HEK293 (cell line): ENCODE data around the gene RSKR.
"Not testable (repeated sequence)": the region's sequence is repeated elsewhere in the genome, so short reads cannot be mapped to it uniquely, and the experiment has no call there.

Source experiments
- CTCF ChIA-PET: fragments of 350-600 bp; formaldehyde crosslinking; extraction: SDS; loops from one replicate; lab custom pipeline; 2021; ENCODE audit warnings: antibody characterized with exemption; lab: Yijun Ruan, JAX
- POLR2A ChIA-PET: fragments of 300-600 bp; formaldehyde crosslinking; extraction: SDS; loops from one replicate; lab custom pipeline; 2020; ENCODE audit warnings: antibody characterized with exemption, inconsistent platforms; lab: Yijun Ruan, JAX
- H3K27ac ChIP-seq: fragments of 200-500 bp; sonication (Bioruptor generic); 2 replicates; pipeline ENCODE4 v1.5.1; 2014; ENCODE audit warnings: low read depth, low read length, control low read depth, inconsistent platforms; ENCODE audit errors: extremely low read depth
- H3K36me3 ChIP-seq, 2 experiments: fragments of 200-500 bp in 1 of 2; sonication (Bioruptor generic) in 1 of 2; 1 replicate in 1 of 2; 2 replicates in 1 of 2; pipeline ENCODE4 v1.5.1; 2014 to 2017; ENCODE audit warnings: inconsistent platforms in 2 of 2, low read length in 2 of 2; ENCODE audit not compliant: control insufficient read depth in 2 of 2, insufficient read depth in 1 of 2
- H3K4me1 ChIP-seq: fragments of 200-500 bp; sonication (Bioruptor generic); 2 replicates; pipeline ENCODE4 v1.5.1; 2014; ENCODE audit warnings: mild to moderate bottlenecking, low read length, inconsistent platforms; ENCODE audit not compliant: control insufficient read depth, insufficient read depth
- H3K4me3 ChIP-seq: 2 replicates; pipeline ENCODE4 v1.5.1; 2011; ENCODE audit warnings: low read depth, mild to moderate bottlenecking, control low read depth, low read length, moderate library complexity
- H3K9me3 ChIP-seq: fragments of 200-500 bp; sonication (Bioruptor generic); 2 replicates; pipeline ENCODE4 v1.5.1; 2014; ENCODE audit warnings: low read depth, low read length, inconsistent platforms; ENCODE audit not compliant: control insufficient read depth, insufficient read depth
- KLF10 ChIP-seq: fragments of 450-650 bp; IDR thresholded peaks from 2 replicates; pipeline ENCODE4 v1.5.1; 2018; ENCODE audit warnings: missing biosample characterization, mild to moderate bottlenecking, missing genetic modification characterization
- RBAK ChIP-seq: fragments of 450-650 bp; formaldehyde crosslinking; IDR thresholded peaks from 2 replicates; pipeline ENCODE4 v1.5.1; 2016; ENCODE audit warnings: missing biosample characterization, missing genetic modification characterization
- SP2 ChIP-seq: fragments of 450-650 bp; formaldehyde crosslinking; IDR thresholded peaks from 2 replicates; pipeline ENCODE4 v1.5.1; 2016; ENCODE audit warnings: missing biosample characterization, missing genetic modification characterization
- ZBTB1 ChIP-seq: fragments of 450-650 bp; formaldehyde crosslinking; IDR thresholded peaks from 2 replicates; pipeline ENCODE4 v1.5.1; 2016; ENCODE audit warnings: missing biosample characterization, missing genetic modification characterization
- ZBTB17 ChIP-seq: fragments of 450-650 bp; formaldehyde crosslinking; IDR thresholded peaks from 2 replicates; pipeline ENCODE4 v1.5.1; 2016; ENCODE audit warnings: missing biosample characterization, missing genetic modification characterization
- ZFP3 ChIP-seq: fragments of 450-650 bp; formaldehyde crosslinking; IDR thresholded peaks from 2 replicates; pipeline ENCODE4 v1.5.1; 2016; ENCODE audit warnings: low read depth, missing biosample characterization, missing genetic modification characterization
- ZIC2 ChIP-seq: fragments of 450-650 bp; formaldehyde crosslinking; IDR thresholded peaks from 2 replicates; pipeline ENCODE4 v1.5.1; 2016; ENCODE audit warnings: missing biosample characterization, missing genetic modification characterization
- ZNF112 ChIP-seq: fragments of 450-650 bp; formaldehyde crosslinking; IDR thresholded peaks from 2 replicates; pipeline ENCODE4 v1.5.0; 2017; ENCODE audit warnings: missing biosample characterization, missing genetic modification characterization
- ZNF404 ChIP-seq: fragments of 450-650 bp; formaldehyde crosslinking; IDR thresholded peaks from 2 replicates; pipeline ENCODE4 v1.5.1; 2017; ENCODE audit warnings: missing biosample characterization, missing genetic modification characterization
- ZNF501 ChIP-seq: fragments of 450-650 bp; formaldehyde crosslinking; IDR thresholded peaks from 2 replicates; pipeline ENCODE4 v1.5.1; 2016; ENCODE audit warnings: missing biosample characterization, missing genetic modification characterization
- ZNF510 ChIP-seq: fragments of 450-650 bp; formaldehyde crosslinking; IDR thresholded peaks from 2 replicates; pipeline ENCODE4 v1.5.1; 2018; ENCODE audit warnings: mild to moderate bottlenecking, missing genetic modification characterization, missing biosample characterization; ENCODE audit not compliant: insufficient replicate concordance
- ZNF571 ChIP-seq: fragments of 450-650 bp; formaldehyde crosslinking; IDR thresholded peaks from 2 replicates; pipeline ENCODE4 v1.5.0; 2017; ENCODE audit warnings: missing biosample characterization, missing genetic modification characterization
- ZNF629 ChIP-seq: fragments of 450-650 bp; formaldehyde crosslinking; IDR thresholded peaks from 2 replicates; pipeline ENCODE4 v1.5.1; 2017; ENCODE audit warnings: missing biosample characterization, missing genetic modification characterization
- TF ChIP-seq, protein P1 (sequence below): fragments of 450-650 bp; formaldehyde crosslinking; IDR thresholded peaks from 2 replicates; pipeline ENCODE4 v1.5.1; 2016; ENCODE audit warnings: missing biosample characterization, missing genetic modification characterization
- TF ChIP-seq, protein P2 (sequence below): fragments of 450-650 bp; formaldehyde crosslinking; IDR thresholded peaks from 2 replicates; pipeline ENCODE4 v1.5.0; 2017; ENCODE audit warnings: missing biosample characterization, missing genetic modification characterization, borderline replicate concordance
- TF ChIP-seq, protein P3 (sequence below): fragments of 450-650 bp; formaldehyde crosslinking; IDR thresholded peaks from 2 replicates; pipeline ENCODE4 v1.5.1; 2016; ENCODE audit warnings: missing biosample characterization, missing genetic modification characterization
- TF ChIP-seq, protein P4 (sequence below): fragments of 450-650 bp; formaldehyde crosslinking; IDR thresholded peaks from 2 replicates; pipeline ENCODE4 v1.5.1; 2016; ENCODE audit warnings: missing biosample characterization, missing genetic modification characterization, borderline replicate concordance

Gene RSKR

DNA sequence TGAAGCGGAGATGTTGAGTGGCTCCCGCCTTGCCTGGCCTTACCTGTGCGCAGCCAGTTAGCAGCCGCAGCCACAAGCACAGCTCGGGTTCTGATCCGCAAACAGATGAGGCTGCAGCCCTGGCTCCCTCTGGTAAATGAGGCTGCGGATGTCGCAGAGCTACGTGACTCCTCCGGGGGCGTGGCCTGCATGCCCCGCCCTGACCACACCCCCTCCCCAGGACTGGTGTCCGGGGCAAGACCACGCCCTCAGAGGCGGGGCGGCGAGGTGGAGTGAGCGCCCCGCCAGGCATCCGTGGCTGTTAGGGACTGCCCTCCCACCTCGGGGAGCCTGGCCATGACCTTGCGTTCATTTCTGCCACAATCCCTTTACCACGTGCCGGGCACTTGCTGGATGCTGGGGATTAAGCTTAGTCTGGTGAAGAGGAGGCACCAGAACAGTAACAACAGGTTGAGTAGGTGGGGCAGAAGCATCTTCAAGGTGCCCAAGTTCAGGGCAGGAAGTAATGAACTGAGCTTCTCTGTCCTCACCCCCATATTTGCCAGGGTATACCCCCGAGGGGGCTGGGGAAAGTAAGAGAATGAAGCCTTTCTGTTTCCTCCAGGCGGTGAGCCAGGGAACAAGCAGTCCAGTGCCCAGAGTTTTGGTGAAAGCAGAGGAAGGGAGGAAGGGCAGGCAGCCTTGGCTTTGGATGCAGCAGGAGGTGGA lies 37.1 kb downstream of the RSKR start, which contains the start of gene ALDOC (continued):
- TF ChIP-seq, protein P1, sequence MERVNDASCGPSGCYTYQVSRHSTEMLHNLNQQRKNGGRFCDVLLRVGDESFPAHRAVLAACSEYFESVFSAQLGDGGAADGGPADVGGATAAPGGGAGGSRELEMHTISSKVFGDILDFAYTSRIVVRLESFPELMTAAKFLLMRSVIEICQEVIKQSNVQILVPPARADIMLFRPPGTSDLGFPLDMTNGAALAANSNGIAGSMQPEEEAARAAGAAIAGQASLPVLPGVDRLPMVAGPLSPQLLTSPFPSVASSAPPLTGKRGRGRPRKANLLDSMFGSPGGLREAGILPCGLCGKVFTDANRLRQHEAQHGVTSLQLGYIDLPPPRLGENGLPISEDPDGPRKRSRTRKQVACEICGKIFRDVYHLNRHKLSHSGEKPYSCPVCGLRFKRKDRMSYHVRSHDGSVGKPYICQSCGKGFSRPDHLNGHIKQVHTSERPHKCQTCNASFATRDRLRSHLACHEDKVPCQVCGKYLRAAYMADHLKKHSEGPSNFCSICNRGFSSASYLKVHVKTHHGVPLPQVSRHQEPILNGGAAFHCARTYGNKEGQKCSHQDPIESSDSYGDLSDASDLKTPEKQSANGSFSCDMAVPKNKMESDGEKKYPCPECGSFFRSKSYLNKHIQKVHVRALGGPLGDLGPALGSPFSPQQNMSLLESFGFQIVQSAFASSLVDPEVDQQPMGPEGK, result peak; percentile 67; the same call in 1 of the 2 replicates
- TF ChIP-seq ZNF510, result no peak
- TF ChIP-seq ZNF629, result peak; percentile 26; the same call in 1 of the 2 replicates
- TF ChIP-seq ZBTB17 (tag by site-specific recombination), result peak; percentile 53
- TF ChIP-seq ZFP3 (tag by site-specific recombination), result no peak
- peak; percentile 70 for TF ChIP-seq SP2
- peak; percentile 86; the same call in 1 of the 2 replicates for TF ChIP-seq KLF10 (tag by site-specific recombination)

DNA sequence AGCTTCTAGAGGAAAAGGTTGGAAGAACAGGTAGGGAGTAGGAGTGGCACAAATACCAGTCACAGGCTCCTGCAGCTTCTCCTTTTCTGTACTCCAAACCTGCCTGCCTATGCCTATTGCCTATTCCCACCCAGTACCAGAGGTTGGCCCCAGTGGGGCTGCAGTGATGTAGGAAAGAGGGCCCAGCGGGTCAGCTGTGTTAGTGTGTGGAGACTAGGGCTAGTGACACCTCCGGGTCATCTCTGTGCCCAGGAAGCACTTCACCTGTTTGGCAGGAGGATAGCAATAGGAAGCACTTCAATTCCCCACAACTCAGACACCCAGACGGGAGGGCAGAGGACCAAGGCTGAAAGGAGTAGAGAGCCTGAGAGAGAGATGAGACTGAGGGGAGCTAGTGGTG lies 38.0 kb downstream of the RSKR start:
- POLR2A ChIA-PET, result interaction anchor here (1.2 to 2.4 kb wide), 4 partner anchors 12 to 25 kb away, joined by 4 to 12 read pairs (median 7); no protein-coding TSS in a partner anchor
- peaks cover 24 to 57% of the 10 kb centered on the region in 2 experiments for H3K36me3 ChIP-seq
- H3K4me3 ChIP-seq, H3K27ac ChIP-seq, H3K9me3 ChIP-seq, H3K4me1 ChIP-seq: not testable (repeated sequence)
- CTCF ChIA-PET, result interaction anchor here (0.6 to 1.8 kb wide), 3 partner anchors 25 to 36 kb away, joined by 4 to 11 read pairs (median 8); no protein-coding TSS in a partner anchor

DNA sequence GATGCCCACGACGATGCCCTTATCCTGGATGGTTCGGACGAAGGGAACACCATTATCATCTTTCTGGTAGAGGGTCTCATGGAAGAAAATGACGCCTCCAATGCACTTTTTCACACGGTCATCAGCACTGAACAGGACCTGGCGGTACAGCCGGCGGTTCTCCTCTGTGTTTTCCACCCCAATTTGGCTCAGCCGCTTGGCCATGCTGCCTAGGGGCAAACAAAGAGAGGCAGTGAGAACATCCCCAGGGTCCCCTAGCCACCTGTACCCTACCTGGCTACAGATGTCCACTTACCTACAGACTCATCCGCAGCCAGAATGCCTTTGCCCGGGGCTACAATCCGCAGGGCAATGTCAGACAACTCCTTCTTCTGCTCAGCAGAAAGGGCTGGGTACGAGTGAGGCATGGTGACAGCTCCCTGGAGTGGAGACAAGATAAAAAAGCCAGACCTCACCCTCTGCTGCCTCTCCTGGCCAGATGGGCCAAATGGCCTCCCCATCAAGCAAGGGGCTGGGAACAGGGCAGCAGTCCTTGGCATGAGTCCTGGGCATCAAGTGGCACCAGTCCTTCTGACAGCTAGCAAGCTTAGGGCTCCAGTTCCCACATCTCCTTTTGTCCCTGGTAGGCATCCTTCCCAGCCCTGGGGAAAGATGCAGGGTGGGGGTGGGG lies 38.7 kb downstream of the RSKR start:
- Histone ChIP-seq H3K4me3 (no peak overlapping the region), H3K4me1 (peaks cover 3% of the 10 kb centered on the region; the same call in 1 of the 2 replicates), H3K9me3 (no peaks in the 10 kb centered on the region), H3K36me3 (peaks cover 21 to 50% of the 10 kb centered on the region in 2 experiments), H3K27ac (no peak overlapping the region)
- POLR2A ChIA-PET, result interaction anchor here (1.1 to 1.3 kb wide), 2 partner anchors 10 to 25 kb away, joined by 3 to 4 read pairs; no protein-coding TSS in a partner anchor
- CTCF ChIA-PET, result interaction anchor here (0.6 to 1.8 kb wide), 4 partner anchors 24 to 97 kb away, joined by 3 to 11 read pairs (median 6); no protein-coding TSS in a partner anchor
- TF ChIP-seq ZNF404 (no peak), RBAK (tag by site-specific recombination) (no peak)
- TF ChIP-seq, protein P1, result no peak

DNA sequence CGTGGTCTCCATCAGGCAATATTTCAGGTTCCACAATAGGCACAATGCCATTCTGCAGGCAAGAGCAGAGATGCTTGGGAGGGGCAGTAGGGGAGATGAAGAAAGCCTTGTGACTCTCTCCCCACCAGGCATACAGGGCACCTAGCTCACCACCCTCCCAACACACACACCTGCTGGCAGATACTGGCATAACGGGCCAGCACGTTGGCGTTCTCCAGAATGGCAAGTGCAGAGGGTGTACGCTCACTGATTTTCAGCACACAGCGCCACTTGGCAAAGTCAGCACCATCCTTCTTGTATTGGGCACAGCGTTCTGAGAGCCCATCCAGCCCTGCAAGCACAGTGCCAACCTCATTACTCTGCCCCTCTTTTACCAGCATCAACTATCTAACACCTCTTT lies 39.5 kb downstream of the RSKR start:
- ChIA-PET POLR2A (interaction anchor here (1.1 kb wide), 1 partner anchor 10 kb away, joined by 3 read pairs; no protein-coding TSS in a partner anchor), CTCF (interaction anchor here (1.8 kb wide), 1 partner anchor 26 kb away, joined by 11 read pairs; no protein-coding TSS in a partner anchor)
- Histone ChIP-seq H3K4me1 (peaks cover 9% of the 10 kb centered on the region), H3K9me3 (no peaks in the 10 kb centered on the region), H3K36me3 (peaks cover 24 to 43% of the 10 kb centered on the region in 2 experiments), H3K27ac (no peak overlapping the region), H3K4me3 (no peak overlapping the region)
- TF ChIP-seq ZIC2 (tag by site-specific recombination), result no peak
- TF ChIP-seq ZBTB1 (tag by site-specific recombination), result no peak
- no peak for TF ChIP-seq ZNF571 (tag by site-specific recombination)
- TF ChIP-seq, protein P2, sequence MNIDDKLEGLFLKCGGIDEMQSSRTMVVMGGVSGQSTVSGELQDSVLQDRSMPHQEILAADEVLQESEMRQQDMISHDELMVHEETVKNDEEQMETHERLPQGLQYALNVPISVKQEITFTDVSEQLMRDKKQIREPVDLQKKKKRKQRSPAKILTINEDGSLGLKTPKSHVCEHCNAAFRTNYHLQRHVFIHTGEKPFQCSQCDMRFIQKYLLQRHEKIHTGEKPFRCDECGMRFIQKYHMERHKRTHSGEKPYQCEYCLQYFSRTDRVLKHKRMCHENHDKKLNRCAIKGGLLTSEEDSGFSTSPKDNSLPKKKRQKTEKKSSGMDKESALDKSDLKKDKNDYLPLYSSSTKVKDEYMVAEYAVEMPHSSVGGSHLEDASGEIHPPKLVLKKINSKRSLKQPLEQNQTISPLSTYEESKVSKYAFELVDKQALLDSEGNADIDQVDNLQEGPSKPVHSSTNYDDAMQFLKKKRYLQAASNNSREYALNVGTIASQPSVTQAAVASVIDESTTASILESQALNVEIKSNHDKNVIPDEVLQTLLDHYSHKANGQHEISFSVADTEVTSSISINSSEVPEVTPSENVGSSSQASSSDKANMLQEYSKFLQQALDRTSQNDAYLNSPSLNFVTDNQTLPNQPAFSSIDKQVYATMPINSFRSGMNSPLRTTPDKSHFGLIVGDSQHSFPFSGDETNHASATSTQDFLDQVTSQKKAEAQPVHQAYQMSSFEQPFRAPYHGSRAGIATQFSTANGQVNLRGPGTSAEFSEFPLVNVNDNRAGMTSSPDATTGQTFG, result no peak
- no peak for TF ChIP-seq ZNF501 (tag by site-specific recombination)
- TF ChIP-seq ZNF112 (tag by site-specific recombination), result no peak
- TF ChIP-seq, protein P3, sequence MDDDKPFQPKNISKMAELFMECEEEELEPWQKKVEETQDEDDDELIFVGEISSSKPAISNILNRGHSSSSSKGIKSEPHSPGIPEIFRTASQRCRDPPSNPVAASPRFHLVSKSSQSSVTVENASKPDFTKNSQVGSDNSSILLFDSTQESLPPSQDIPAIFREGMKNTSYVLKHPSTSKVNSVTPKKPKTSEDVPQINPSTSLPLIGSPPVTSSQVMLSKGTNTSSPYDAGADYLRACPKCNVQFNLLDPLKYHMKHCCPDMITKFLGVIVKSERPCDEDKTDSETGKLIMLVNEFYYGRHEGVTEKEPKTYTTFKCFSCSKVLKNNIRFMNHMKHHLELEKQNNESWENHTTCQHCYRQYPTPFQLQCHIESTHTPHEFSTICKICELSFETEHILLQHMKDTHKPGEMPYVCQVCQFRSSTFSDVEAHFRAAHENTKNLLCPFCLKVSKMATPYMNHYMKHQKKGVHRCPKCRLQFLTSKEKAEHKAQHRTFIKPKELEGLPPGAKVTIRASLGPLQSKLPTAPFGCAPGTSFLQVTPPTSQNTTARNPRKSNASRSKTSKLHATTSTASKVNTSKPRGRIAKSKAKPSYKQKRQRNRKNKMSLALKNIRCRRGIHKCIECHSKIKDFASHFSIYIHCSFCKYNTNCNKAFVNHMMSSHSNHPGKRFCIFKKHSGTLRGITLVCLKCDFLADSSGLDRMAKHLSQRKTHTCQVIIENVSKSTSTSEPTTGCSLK, result no peak
- TF ChIP-seq, protein P4, sequence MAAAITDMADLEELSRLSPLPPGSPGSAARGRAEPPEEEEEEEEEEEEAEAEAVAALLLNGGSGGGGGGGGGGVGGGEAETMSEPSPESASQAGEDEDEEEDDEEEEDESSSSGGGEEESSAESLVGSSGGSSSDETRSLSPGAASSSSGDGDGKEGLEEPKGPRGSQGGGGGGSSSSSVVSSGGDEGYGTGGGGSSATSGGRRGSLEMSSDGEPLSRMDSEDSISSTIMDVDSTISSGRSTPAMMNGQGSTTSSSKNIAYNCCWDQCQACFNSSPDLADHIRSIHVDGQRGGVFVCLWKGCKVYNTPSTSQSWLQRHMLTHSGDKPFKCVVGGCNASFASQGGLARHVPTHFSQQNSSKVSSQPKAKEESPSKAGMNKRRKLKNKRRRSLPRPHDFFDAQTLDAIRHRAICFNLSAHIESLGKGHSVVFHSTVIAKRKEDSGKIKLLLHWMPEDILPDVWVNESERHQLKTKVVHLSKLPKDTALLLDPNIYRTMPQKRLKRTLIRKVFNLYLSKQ (tag by site-specific recombination), result no peak
